HCT116 (cell line): Measurements from ENCODE around the gene TMEM30A. TPM values are rescaled to one million over a fixed set of nuclear protein-coding genes. Genes with fewer than 3 reads are reported as not detected.

ENCODE experiments used
- ATAC-seq: fragments of 200-7000 bp; cut with Tn5 transposase; 2 replicates; pipeline ENCODE4 v1.9.1; 2020; ENCODE audit warnings: mild to moderate bottlenecking, moderate library complexity
- BruUV-seq: library from RNA; stranded (reverse); fragments of 400-500 nt; replicated peaks from 2 replicates; lab custom pipeline; 2021; lab: Mats Ljungman, UMichigan
- CTCF ChIA-PET: fragments of 300-600 bp; sonication (Branson Sonifier 250); formaldehyde crosslinking; loops from one replicate; lab custom pipeline; 2021; ENCODE audit warnings: antibody characterized with exemption; lab: Charles Lee
- POLR2A ChIA-PET: fragments of 300-600, 350-600 bp; sonication (Branson Sonifier 250); formaldehyde crosslinking; loops from one replicate; lab custom pipeline; 2021; ENCODE audit warnings: antibody characterized with exemption; lab: Charles Lee
- RAD21 ChIA-PET, 2 experiments: fragments of 300-600 bp; sonication (Branson Sonifier 250); formaldehyde crosslinking; loops; one replicate each; lab custom pipeline; 2023; ENCODE audit warnings: low total read pairs in 2 of 2; ENCODE audit not compliant: uncharacterized antibody in 2 of 2, unreplicated experiment in 2 of 2, low non-redundant PET in 1 of 2; lab: Charles Lee
- DNase-seq: peaks from one replicate; pipeline ENCODE4 v3.0.0-alpha.2; 2010; ENCODE audit warnings: low read depth, low spot score
- H2AFZ ChIP-seq: fragments of 200-600 bp; shearing (Covaris generic), sonication (generic); 2 replicates; pipeline ENCODE4 v1.6.1; 2017; ENCODE audit warnings: low read depth, mixed run types, mixed read lengths, antibody characterized with exemption, low read length; ENCODE audit not compliant: poor library complexity, severe bottlenecking
- H3K27ac ChIP-seq: 2 replicates; pipeline ENCODE4 v1.5.1; 2012; ENCODE audit warnings: low read depth, low read length
- H3K27me3 ChIP-seq: fragments of 200-600 bp; sonication (generic); 2 replicates; pipeline ENCODE4 v1.6.1; 2016; ENCODE audit warnings: mixed run types, low read length, mixed read lengths; ENCODE audit not compliant: insufficient read depth
- H3K36me3 ChIP-seq, 2 experiments: fragments of 200-500 bp in 1 of 2; fragments of 200-600 bp in 1 of 2; sonication (Bioruptor generic) in 1 of 2; sonication (generic) in 1 of 2; 2 replicates each; pipeline versions ENCODE4 v1.5.1 to v1.6.1; 2014 to 2016; ENCODE audit warnings: low read length in 2 of 2, inconsistent platforms in 1 of 2, mixed read lengths in 1 of 2, mixed run types in 1 of 2; ENCODE audit not compliant: insufficient read depth in 2 of 2, control insufficient read depth in 1 of 2
- H3K4me1 ChIP-seq, 2 experiments: fragments of 200-600 bp in 1 of 2; sonication (generic) in 1 of 2; 2 replicates each; pipeline versions ENCODE4 v1.5.1 to v1.6.1; 2012 to 2017; ENCODE audit warnings: low read length in 2 of 2, inconsistent platforms in 1 of 2, mild to moderate bottlenecking in 1 of 2, mixed read lengths in 1 of 2, mixed run types in 1 of 2, moderate library complexity in 1 of 2; ENCODE audit not compliant: insufficient read depth in 2 of 2, control insufficient read depth in 1 of 2
- H3K4me2 ChIP-seq: fragments of 200-600 bp; sonication (generic); 2 replicates; pipeline ENCODE4 v1.6.1; 2017; ENCODE audit warnings: mixed run types, low read length, mixed read lengths
- H3K4me3 ChIP-seq, 2 experiments: fragments of 200-600 bp in 1 of 2; sonication (generic) in 1 of 2; replicated peaks in 1 of 2; 2 replicates each; pipeline ENCODE4 v1.5.1; 2011 to 2016; ENCODE audit warnings: low read length in 2 of 2, control low read depth in 1 of 2, low read depth in 1 of 2, mild to moderate bottlenecking in 1 of 2, mixed read lengths in 1 of 2, mixed run types in 1 of 2
- H3K79me2 ChIP-seq: fragments of 200-600 bp; sonication (generic); 2 replicates; pipeline ENCODE4 v1.6.1; 2017; ENCODE audit warnings: mild to moderate bottlenecking, mixed run types, low read length, moderate library complexity, mixed read lengths; ENCODE audit not compliant: insufficient read depth
- H3K9ac ChIP-seq: fragments of 200-600 bp; sonication (generic); 2 replicates; pipeline ENCODE4 v1.6.1; 2016; ENCODE audit warnings: low read length, mixed read lengths
- H3K9me2 ChIP-seq: fragments of 200-600 bp; sonication (generic), shearing (Covaris generic); 2 replicates; pipeline ENCODE4 v1.6.1; 2017; ENCODE audit warnings: mixed run types, mild to moderate bottlenecking, moderate library complexity; ENCODE audit not compliant: insufficient read depth
- H3K9me3 ChIP-seq, 2 experiments: fragments of 200-500 bp in 1 of 2; fragments of 200-600 bp in 1 of 2; sonication (Bioruptor generic) in 1 of 2; sonication (generic) in 1 of 2; 2 replicates each; pipeline ENCODE4 v1.6.1; 2014 to 2017; ENCODE audit warnings: low read length in 2 of 2, mixed read lengths in 2 of 2, inconsistent platforms in 1 of 2, low read depth in 1 of 2, mild to moderate bottlenecking in 1 of 2, mixed run types in 1 of 2, moderate library complexity in 1 of 2; ENCODE audit not compliant: control insufficient read depth in 1 of 2, insufficient read depth in 1 of 2
- H4K20me1 ChIP-seq: fragments of 200-600 bp; sonication (generic), shearing (Covaris generic); 2 replicates; pipeline ENCODE4 v1.6.1; 2017; ENCODE audit warnings: mixed run types, mild to moderate bottlenecking, moderate library complexity; ENCODE audit not compliant: insufficient read depth
- CBX3 ChIP-seq: IDR thresholded peaks from 2 replicates; pipeline ENCODE4 v1.6.1; 2012; ENCODE audit warnings: low read depth
- FOSL1 ChIP-seq: IDR thresholded peaks from 2 replicates; pipeline ENCODE4 v1.6.1; 2012; ENCODE audit warnings: low read depth
- POLR2AphosphoS5 ChIP-seq: IDR thresholded peaks from 2 replicates; pipeline ENCODE4 v1.6.1; 2011; ENCODE audit warnings: mild to moderate bottlenecking, low read depth, low read length, moderate library complexity
- SP1 ChIP-seq: IDR thresholded peaks from 2 replicates; pipeline ENCODE4 v1.6.1; 2012; ENCODE audit warnings: low read depth
- SRF ChIP-seq: IDR thresholded peaks from 2 replicates; pipeline ENCODE4 v1.6.1; 2012; ENCODE audit warnings: low read depth
- YY1 ChIP-seq: IDR thresholded peaks from 2 replicates; pipeline ENCODE4 v1.6.1; 2011; ENCODE audit warnings: low read length, low read depth, moderate library complexity, mild to moderate bottlenecking; ENCODE audit not compliant: insufficient replicate concordance; ENCODE audit errors: extremely low read depth
- ZFX ChIP-seq: fragments of 450-650 bp; IDR thresholded peaks from 2 replicates; pipeline ENCODE4 v1.6.1; 2017
- ZNF274 ChIP-seq: fragments of 200-500 bp; sonication (Bioruptor generic); IDR thresholded peaks from 2 replicates; pipeline ENCODE4 v1.6.1; 2014; ENCODE audit warnings: mild to moderate bottlenecking, low read depth, low read length, inconsistent platforms
- intact Hi-C: fragments of 100-400 bp; cut with micrococcal nuclease; formaldehyde crosslinking; loops from 2 replicates; pipeline ENCODE4 v1.10.0; 2022
- total RNA-seq: library from RNA; stranded (reverse); gene quantifications from one replicate; pipeline ENCODE4 v1.2.1, GENCODE V29; 2021; ENCODE audit not compliant: unreplicated experiment
- TF ChIP-seq, protein P1 (sequence below): IDR thresholded peaks from 2 replicates; pipeline ENCODE4 v1.6.1; 2011; ENCODE audit warnings: mild to moderate bottlenecking, low read length, moderate library complexity; ENCODE audit not compliant: insufficient replicate concordance; ENCODE audit errors: extremely low read depth
- TF ChIP-seq, protein P2 (sequence below), 3 experiments: fragments of 200-600 bp in 1 of 3; sonication (generic) in 1 of 3; IDR thresholded peaks in 2 of 3; conservative IDR thresholded peaks in 1 of 3; 2 replicates each; pipeline ENCODE4 v1.5.1; 2012 to 2017; ENCODE audit warnings: low read depth in 2 of 3, low read length in 2 of 3, antibody characterized with exemption in 1 of 3, borderline replicate concordance in 1 of 3, control low read depth in 1 of 3, mild to moderate bottlenecking in 1 of 3, mixed read lengths in 1 of 3, mixed run types in 1 of 3, moderate library complexity in 1 of 3; ENCODE audit not compliant: insufficient read depth in 1 of 3
- TF ChIP-seq, protein P3 (sequence below): IDR thresholded peaks from 2 replicates; pipeline ENCODE4 v1.6.1; 2012; ENCODE audit warnings: low read depth

TMEM30A gene
- total RNA-seq, 1 experiment from 2014 or later = 73.4 TPM

DNA sequence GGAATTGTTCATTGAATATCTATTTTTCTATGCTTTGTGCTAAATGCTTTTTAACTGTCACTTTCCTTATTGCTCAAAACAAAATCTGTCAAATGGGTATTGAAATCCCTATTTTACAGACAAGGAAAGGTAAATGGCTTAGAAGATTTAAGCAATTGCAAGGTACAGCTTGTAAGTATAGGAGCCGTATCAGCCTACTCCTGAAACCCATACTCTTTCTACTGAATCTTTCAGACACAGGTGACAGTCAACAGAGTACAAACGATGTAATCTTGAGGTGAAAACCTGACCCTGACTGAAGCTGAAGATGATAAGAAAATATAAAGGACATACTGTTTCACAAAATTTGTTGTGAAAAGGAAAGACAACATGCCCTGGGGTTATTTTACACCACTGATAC is 34.0 kb downstream of the TMEM30A start:
- ChIA-PET POLR2A (no interaction called here), CTCF (interaction anchor here (0.9 kb wide), 1 partner anchor 16 kb away, joined by 3 read pairs; no protein-coding TSS in a partner anchor), RAD21 (no interaction called here)
- Histone ChIP-seq H3K27me3 (no peaks in the 10 kb centered on the region), H3K4me1 (no peaks in the 10 kb centered on the region), H3K27ac (no peak overlapping the region), H3K4me3 (no peak overlapping the region), H3K36me3 (no peaks in the 10 kb centered on the region; a peak in 1 of 4 replicates), H3K9me3 (no peaks in the 10 kb centered on the region), H3K9me2 (no peaks in the 10 kb centered on the region), H3K9ac (no peak overlapping the region), H3K4me2 (no peak overlapping the region), H4K20me1 (no peaks in the 10 kb centered on the region), H2AFZ (no peak overlapping the region), H3K79me2 (no peaks in the 10 kb centered on the region)
- DNase-seq (no peak), ATAC-seq (no peak)
- BruUV-seq = no TSS peak
- intact Hi-C loops = no loop called here
- no peak for TF ChIP-seq FOSL1
- no peak for TF ChIP-seq POLR2AphosphoS5
- TF ChIP-seq CBX3 = no peak
- TF ChIP-seq, protein P1, sequence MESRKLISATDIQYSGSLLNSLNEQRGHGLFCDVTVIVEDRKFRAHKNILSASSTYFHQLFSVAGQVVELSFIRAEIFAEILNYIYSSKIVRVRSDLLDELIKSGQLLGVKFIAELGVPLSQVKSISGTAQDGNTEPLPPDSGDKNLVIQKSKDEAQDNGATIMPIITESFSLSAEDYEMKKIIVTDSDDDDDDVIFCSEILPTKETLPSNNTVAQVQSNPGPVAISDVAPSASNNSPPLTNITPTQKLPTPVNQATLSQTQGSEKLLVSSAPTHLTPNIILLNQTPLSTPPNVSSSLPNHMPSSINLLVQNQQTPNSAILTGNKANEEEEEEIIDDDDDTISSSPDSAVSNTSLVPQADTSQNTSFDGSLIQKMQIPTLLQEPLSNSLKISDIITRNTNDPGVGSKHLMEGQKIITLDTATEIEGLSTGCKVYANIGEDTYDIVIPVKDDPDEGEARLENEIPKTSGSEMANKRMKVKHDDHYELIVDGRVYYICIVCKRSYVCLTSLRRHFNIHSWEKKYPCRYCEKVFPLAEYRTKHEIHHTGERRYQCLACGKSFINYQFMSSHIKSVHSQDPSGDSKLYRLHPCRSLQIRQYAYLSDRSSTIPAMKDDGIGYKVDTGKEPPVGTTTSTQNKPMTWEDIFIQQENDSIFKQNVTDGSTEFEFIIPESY = no peak
- TF ChIP-seq SRF = no peak
- no peak for TF ChIP-seq SP1
- no peak for TF ChIP-seq ZNF274
- TF ChIP-seq, protein P2, sequence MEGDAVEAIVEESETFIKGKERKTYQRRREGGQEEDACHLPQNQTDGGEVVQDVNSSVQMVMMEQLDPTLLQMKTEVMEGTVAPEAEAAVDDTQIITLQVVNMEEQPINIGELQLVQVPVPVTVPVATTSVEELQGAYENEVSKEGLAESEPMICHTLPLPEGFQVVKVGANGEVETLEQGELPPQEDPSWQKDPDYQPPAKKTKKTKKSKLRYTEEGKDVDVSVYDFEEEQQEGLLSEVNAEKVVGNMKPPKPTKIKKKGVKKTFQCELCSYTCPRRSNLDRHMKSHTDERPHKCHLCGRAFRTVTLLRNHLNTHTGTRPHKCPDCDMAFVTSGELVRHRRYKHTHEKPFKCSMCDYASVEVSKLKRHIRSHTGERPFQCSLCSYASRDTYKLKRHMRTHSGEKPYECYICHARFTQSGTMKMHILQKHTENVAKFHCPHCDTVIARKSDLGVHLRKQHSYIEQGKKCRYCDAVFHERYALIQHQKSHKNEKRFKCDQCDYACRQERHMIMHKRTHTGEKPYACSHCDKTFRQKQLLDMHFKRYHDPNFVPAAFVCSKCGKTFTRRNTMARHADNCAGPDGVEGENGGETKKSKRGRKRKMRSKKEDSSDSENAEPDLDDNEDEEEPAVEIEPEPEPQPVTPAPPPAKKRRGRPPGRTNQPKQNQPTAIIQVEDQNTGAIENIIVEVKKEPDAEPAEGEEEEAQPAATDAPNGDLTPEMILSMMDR (IDR thresholded peaks at IDR 0.05 in 2 of 3, conservative IDR thresholded peaks at IDR 0.05 in 1 of 3; ENCODE audit: borderline replicate concordance in 1 of 3, insufficient read depth in 1 of 3, low read depth in 2 of 3, low read length in 2 of 3) = no peak
- TF ChIP-seq, protein P3, sequence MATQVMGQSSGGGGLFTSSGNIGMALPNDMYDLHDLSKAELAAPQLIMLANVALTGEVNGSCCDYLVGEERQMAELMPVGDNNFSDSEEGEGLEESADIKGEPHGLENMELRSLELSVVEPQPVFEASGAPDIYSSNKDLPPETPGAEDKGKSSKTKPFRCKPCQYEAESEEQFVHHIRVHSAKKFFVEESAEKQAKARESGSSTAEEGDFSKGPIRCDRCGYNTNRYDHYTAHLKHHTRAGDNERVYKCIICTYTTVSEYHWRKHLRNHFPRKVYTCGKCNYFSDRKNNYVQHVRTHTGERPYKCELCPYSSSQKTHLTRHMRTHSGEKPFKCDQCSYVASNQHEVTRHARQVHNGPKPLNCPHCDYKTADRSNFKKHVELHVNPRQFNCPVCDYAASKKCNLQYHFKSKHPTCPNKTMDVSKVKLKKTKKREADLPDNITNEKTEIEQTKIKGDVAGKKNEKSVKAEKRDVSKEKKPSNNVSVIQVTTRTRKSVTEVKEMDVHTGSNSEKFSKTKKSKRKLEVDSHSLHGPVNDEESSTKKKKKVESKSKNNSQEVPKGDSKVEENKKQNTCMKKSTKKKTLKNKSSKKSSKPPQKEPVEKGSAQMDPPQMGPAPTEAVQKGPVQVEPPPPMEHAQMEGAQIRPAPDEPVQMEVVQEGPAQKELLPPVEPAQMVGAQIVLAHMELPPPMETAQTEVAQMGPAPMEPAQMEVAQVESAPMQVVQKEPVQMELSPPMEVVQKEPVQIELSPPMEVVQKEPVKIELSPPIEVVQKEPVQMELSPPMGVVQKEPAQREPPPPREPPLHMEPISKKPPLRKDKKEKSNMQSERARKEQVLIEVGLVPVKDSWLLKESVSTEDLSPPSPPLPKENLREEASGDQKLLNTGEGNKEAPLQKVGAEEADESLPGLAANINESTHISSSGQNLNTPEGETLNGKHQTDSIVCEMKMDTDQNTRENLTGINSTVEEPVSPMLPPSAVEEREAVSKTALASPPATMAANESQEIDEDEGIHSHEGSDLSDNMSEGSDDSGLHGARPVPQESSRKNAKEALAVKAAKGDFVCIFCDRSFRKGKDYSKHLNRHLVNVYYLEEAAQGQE = no peak
- TF ChIP-seq ZFX = no peak
- TF ChIP-seq YY1 = no peak
